GM18519 (cell line): ENCODE data around the gene INPP1.
"Not testable (repeated sequence)": the region's sequence is repeated elsewhere in the genome, so short reads cannot be mapped to it uniquely, and the experiment has no call there.

Source experiments
- ATAC-seq: cut with Tn5 transposase; IDR thresholded peaks from one replicate; pipeline ENCODE4 v1.9.1; 2021; ENCODE audit warnings: mild to moderate bottlenecking, moderate library complexity; ENCODE audit not compliant: unreplicated experiment, low FRiP score

INPP1 gene

GRCh38 chr2:190343536-190344275 is at the start of gene INPP1:
INPP1 (plus strand) TSS chr2:190343589; CDS start chr2:190360103, 16,514 bp downstream.
- peak; percentile 34 for ATAC-seq

GRCh38 chr2:190297880-190298279 is 45.5 kb upstream of the INPP1 start:
- ATAC-seq, result not testable (repeated sequence)

GRCh38 chr2:190301032-190301431 is 42.4 kb upstream of the INPP1 start:
- ATAC-seq, result no peak

- no peak for ATAC-seq
Measured at GRCh38 chr2:190302052-190302451, 41.3 kb upstream of the INPP1 start.

GRCh38 chr2:190303647-190304046 is 39.7 kb upstream of the INPP1 start:
- no peak for ATAC-seq

GRCh38 chr2:190304404-190304803 is 39.0 kb upstream of the INPP1 start:
- no peak for ATAC-seq

GRCh38 chr2:190308031-190308430 is 35.4 kb upstream of the INPP1 start:
- ATAC-seq, result no peak

GRCh38 chr2:190311893-190312634 is 31.3 kb upstream of the INPP1 start:
- no peak for ATAC-seq

GRCh38 chr2:190312635-190313025 is 30.8 kb upstream of the INPP1 start:
- not testable (repeated sequence) for ATAC-seq

- no peak for ATAC-seq
Measured at GRCh38 chr2:190313880-190314279, 29.5 kb upstream of the INPP1 start.

GRCh38 chr2:190315273-190315672 is 28.1 kb upstream of the INPP1 start:
- ATAC-seq, result no peak

- no peak for ATAC-seq
Measured at GRCh38 chr2:190318514-190318913, 24.9 kb upstream of the INPP1 start.

- no peak for ATAC-seq
Measured at GRCh38 chr2:190318931-190319554, 24.3 kb upstream of the INPP1 start.

- peak; percentile 85 for ATAC-seq
Measured at GRCh38 chr2:190319555-190320498, 23.6 kb upstream of the INPP1 start, which contains the start of gene HIBCH. HIBCH (minus strand) TSS chr2:190319826; CDS start chr2:190319750, 76 bp downstream.

GRCh38 chr2:190320696-190321095 is 22.7 kb upstream of the INPP1 start:
- ATAC-seq, result no peak

- no peak for ATAC-seq
Measured at GRCh38 chr2:190323406-190323805, 20.0 kb upstream of the INPP1 start.

- no peak for ATAC-seq
Measured at GRCh38 chr2:190325588-190325987, 17.8 kb upstream of the INPP1 start.

GRCh38 chr2:190327867-190328572 is 15.4 kb upstream of the INPP1 start:
- ATAC-seq, result no peak

GRCh38 chr2:190328573-190329147 is 14.7 kb upstream of the INPP1 start:
- ATAC-seq, result no peak
